ENCODE data around the gene ARL6IP1. TPM values are rescaled to one million over a fixed set of nuclear protein-coding genes. Genes with fewer than 3 reads are reported as not detected.
"Not testable (repeated sequence)": the region's sequence is repeated elsewhere in the genome, so short reads cannot be mapped to it uniquely, and the experiment has no call there.

ARL6IP1 gene
- total and polyA plus RNA-seq, 2 experiments from 2014 or later, result 77.4 to 195 TPM

GRCh38 chr16:18789515-18789849 is 11.9 kb downstream of the ARL6IP1 start:
- Histone ChIP-seq H3K27me3 (no peaks in the 10 kb centered on the region), H3K4me1 (ENCODE audit: low read depth) (peaks cover 23% of the 10 kb centered on the region), H3K4me3 (peak overlapping the region; percentile 70), H3K36me3 (peaks cover 49% of the 10 kb centered on the region), H3K27ac (peak overlapping the region; percentile 89), H3K9me3 (ENCODE audit: low read depth) (no peaks in the 10 kb centered on the region)
- TF ChIP-seq CTCF (IDR thresholded peaks at IDR 0.05; ENCODE audit: low read depth, low read length), result no peak
- no peak for DNase-seq (ENCODE audit: low read depth in 1 of 2, low spot score in 1 of 2)

- TF ChIP-seq CTCF (IDR thresholded peaks at IDR 0.05; ENCODE audit: low read depth, low read length), result no peak
- H3K9me3 ChIP-seq (ENCODE audit: low read depth), result no peaks in the 10 kb centered on the region
- DNase-seq (ENCODE audit: low read depth in 1 of 2, low spot score in 1 of 2), result no peak
- H3K36me3 ChIP-seq, result peaks cover 48% of the 10 kb centered on the region
- H3K4me1 ChIP-seq (ENCODE audit: low read depth), result peaks cover 23% of the 10 kb centered on the region
- H3K27ac ChIP-seq, result peak overlapping the region; percentile 89
- H3K4me3 ChIP-seq, result peak overlapping the region; percentile 70
- H3K27me3 ChIP-seq, result no peaks in the 10 kb centered on the region
These were observed 12.4 kb downstream of the ARL6IP1 start for GRCh38 chr16:18788828-18789514.

GRCh38 chr16:18784917-18785623 is 16.3 kb downstream of the ARL6IP1 start:
- Histone ChIP-seq H3K27ac (peak overlapping the region; percentile 52), H3K36me3 (peaks cover 44% of the 10 kb centered on the region), H3K4me1 (ENCODE audit: low read depth) (peaks cover 23% of the 10 kb centered on the region), H3K4me3 (no peak overlapping the region), H3K9me3 (ENCODE audit: low read depth) (no peaks in the 10 kb centered on the region), H3K27me3 (no peaks in the 10 kb centered on the region)
- no peak for TF ChIP-seq CTCF (IDR thresholded peaks at IDR 0.05; ENCODE audit: low read depth, low read length)
- DNase-seq (ENCODE audit: low read depth in 1 of 2, low spot score in 1 of 2), result no peak

- H3K4me3 ChIP-seq, result no peak overlapping the region
- no peaks in the 10 kb centered on the region for H3K27me3 ChIP-seq
- peaks cover 44% of the 10 kb centered on the region for H3K36me3 ChIP-seq
- peaks cover 22% of the 10 kb centered on the region for H3K4me1 ChIP-seq (ENCODE audit: low read depth)
- no peak for TF ChIP-seq CTCF (IDR thresholded peaks at IDR 0.05; ENCODE audit: low read depth, low read length)
- H3K27ac ChIP-seq, result peak overlapping the region; percentile 12
- DNase-seq (ENCODE audit: low read depth in 1 of 2, low spot score in 1 of 2), result no peak
- H3K9me3 ChIP-seq (ENCODE audit: low read depth), result no peaks in the 10 kb centered on the region
These were observed 17.7 kb downstream of the ARL6IP1 start for GRCh38 chr16:18783430-18784341.

- Histone ChIP-seq H3K4me1 (ENCODE audit: low read depth) (peaks cover 13% of the 10 kb centered on the region), H3K4me3 (no peak overlapping the region), H3K27ac (peak overlapping the region; percentile 12), H3K36me3 (peaks cover 40% of the 10 kb centered on the region), H3K27me3 (no peaks in the 10 kb centered on the region), H3K9me3 (ENCODE audit: low read depth) (no peaks in the 10 kb centered on the region)
- no peak for TF ChIP-seq CTCF (IDR thresholded peaks at IDR 0.05; ENCODE audit: low read depth, low read length)
- no peak for DNase-seq (ENCODE audit: low read depth in 1 of 2, low spot score in 1 of 2)
These were observed 18.5 kb downstream of the ARL6IP1 start for GRCh38 chr16:18782697-18783429.

- H3K4me3 ChIP-seq; H3K4me1 ChIP-seq (ENCODE audit: low read depth); DNase-seq (ENCODE audit: low read depth in 1 of 2, low spot score in 1 of 2); H3K9me3 ChIP-seq (ENCODE audit: low read depth); H3K27ac ChIP-seq; H3K27me3 ChIP-seq: not testable (repeated sequence)
- peaks cover 28% of the 10 kb centered on the region for H3K36me3 ChIP-seq
These were observed 20.1 kb downstream of the ARL6IP1 start for GRCh38 chr16:18781232-18781631.

- H3K4me3 ChIP-seq; DNase-seq (ENCODE audit: low read depth in 1 of 2, low spot score in 1 of 2); H3K9me3 ChIP-seq (ENCODE audit: low read depth); H3K27me3 ChIP-seq; H3K4me1 ChIP-seq (ENCODE audit: low read depth); H3K27ac ChIP-seq: not testable (repeated sequence)
- H3K36me3 ChIP-seq, result peaks cover 25% of the 10 kb centered on the region
These were observed 20.8 kb downstream of the ARL6IP1 start for GRCh38 chr16:18780460-18781026.

Measured in cardiac muscle cell (in vitro differentiated cells and primary cell).